ENCODE data around the gene CNTNAP2. TPM values are rescaled to one million over a fixed set of nuclear protein-coding genes. Genes with fewer than 3 reads are reported as not detected.

The CNTNAP2 gene
- total and polyA plus RNA-seq, 2 of the 8 experiments (the other 6 are each of a cell fraction or from before 2014, with no cell fraction given) = 27.9 to 71.0 TPM

DNA sequence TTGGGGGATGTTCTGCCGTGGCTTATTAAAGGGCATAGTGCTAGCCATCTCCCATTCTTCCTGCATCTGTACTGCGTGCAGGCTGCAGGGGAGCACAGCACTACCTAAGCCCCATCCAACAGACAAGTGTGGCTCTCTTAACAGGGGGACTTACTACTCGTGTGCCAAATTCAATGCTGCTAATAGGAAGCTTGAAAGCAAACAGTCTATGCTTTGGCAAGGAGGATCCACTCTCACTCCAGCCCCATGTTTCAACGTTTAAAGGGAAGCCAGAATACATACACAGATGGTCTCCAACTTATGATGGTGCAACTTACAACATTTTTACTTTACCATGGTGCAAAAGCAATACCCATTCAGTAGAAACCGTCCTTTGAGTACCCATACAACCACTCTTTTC, 2245.9 kb downstream of the CNTNAP2 start (continued):
- TF ChIP-seq CHD7 (IDR thresholded peaks at IDR 0.05; ENCODE audit: insufficient replicate concordance, low read length) = no peak
- TF ChIP-seq RNF2 (IDR thresholded peaks at IDR 0.05; ENCODE audit: borderline replicate concordance, low read depth, low read length, missing control alignments, poor library complexity, severe bottlenecking) = no peak
- TF ChIP-seq CBX8 (IDR thresholded peaks at IDR 0.05; ENCODE audit: borderline replicate concordance, low read depth, low read length) = no peak
- TF ChIP-seq MAFK (IDR thresholded peaks at IDR 0.05; ENCODE audit: low read depth, low read length) = no peak
- no peak for TF ChIP-seq TCF12 (IDR thresholded peaks at IDR 0.05; ENCODE audit: low read depth, low read length)
- no peak for TF ChIP-seq YY1 (IDR thresholded peaks at IDR 0.05; ENCODE audit: low read depth, low read length)
- TF ChIP-seq SIRT6 (IDR thresholded peaks at IDR 0.05; ENCODE audit: low read length) = no peak
- no peak for TF ChIP-seq RFX5 (IDR thresholded peaks at IDR 0.05; ENCODE audit: borderline replicate concordance, low read depth, low read length)
- TF ChIP-seq CEBPB (IDR thresholded peaks at IDR 0.05; ENCODE audit: low read depth, low read length) = no peak
